ENCODE results near the gene INO80C.

Gene INO80C

GRCh38 chr18:35485852-35486251, 11.9 kb downstream of the INO80C start:
- no peak for DNase-seq

DNA sequence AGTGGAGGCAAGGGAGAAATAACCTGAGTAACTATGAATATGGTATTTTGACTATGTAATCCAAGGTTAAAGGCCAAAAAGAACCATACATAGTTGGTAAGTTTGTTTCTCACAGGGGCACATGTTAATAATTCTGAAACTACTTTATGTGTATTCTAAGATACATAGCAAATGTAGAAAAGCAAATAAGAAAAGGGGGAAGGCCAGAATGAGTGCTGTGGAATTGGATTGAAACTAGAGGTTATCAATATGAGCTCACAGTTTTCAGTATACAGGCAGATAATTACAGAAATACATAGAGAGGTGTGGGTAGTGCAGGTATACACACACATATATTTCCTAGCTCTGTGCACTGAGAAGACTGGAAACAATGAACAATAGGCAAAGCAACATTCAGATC, 13.7 kb downstream of the INO80C start:
- DNase-seq = no peak

DNA sequence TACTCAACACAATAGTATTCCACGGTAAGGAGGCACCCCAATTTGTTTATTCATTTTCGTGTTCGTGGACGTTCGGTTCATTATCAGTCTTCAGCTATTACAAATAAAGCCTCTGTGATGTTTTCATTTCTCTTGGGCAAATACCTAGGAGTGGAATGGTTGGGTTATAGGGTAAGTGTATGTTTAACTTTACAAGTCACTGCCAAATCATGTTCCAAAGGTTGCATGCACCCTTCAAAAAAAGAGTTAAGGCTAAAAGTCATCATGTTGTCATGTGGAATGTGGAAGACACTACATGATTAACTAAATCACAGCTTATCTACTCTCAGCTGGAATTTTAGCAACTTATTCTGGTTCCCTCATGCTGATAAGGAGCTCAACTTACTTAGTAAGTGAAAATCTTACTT, 15.8 kb downstream of the INO80C start:
- DNase-seq = no peak

DNA sequence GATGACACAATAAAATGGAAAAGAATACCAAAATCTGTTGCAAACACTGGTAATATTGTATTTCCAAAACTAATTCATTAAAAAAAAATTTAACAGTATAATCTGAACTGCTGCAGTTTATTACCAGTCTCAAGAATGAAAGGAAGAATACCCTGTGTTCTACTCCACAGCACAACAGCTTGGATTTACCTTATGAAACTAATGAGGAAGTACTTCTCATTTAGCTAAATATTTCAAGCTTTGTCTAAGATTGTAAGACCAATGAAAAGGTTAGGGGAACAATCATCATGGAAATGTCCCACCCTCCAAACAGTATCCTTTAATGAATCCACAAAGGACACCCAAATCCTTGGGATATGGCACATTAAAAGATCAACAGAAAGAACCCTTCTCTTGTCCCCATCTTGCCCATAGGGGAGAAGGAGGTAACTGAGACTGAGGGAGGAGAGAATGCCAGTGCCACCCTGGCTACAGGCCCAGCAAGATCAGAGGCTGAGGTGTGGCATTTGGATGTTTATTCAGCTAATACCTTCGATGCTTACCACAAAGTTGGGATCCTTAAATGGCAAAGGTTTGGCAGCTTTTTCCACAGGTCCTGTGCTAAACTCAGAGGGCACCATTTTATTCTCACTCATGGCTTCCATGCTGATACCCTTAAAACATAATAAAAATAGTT, 17.7 kb downstream of the INO80C start:
- no peak for DNase-seq

DNA sequence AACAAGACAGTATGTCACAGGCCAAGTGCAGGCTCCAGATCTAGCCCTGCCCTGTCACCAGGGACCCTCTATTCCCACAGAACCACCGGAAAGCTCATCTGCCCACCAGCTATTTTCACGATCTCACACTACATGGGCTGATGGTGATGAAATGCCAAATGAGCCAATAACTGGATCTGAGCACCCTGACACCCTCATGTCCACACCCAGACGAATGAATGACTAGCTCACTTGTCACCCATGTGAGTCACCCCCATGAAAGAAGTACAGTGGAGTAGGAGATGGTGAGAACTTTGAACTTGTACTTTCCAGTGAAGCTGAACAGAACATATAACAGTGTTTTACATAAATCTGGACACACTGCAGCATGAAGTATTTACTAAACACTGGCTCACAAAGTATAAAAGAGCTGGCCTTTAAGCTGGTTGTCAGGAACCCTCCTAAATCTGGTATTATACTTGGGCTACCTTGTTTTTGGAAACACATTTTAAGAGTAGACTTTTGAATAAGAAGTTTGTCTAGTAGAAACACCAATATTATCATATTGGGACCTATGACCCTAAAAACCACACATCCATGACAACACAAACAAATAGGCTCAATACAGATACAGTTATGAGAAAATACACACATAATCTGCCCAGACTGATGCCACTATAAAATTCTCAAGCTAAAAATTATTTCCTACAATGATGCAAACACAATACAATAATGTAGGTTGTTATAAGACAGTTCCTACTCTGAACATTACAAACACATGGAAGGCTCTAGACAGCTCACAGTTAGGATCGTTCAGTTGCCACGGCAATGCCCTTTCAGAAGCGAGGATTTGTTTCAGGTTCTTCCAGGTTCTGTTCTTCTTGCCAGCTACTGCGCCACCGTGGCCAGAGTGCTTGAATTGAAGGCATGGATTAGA, 19.0 kb downstream of the INO80C start:
- DNase-seq = no peak

GRCh38 chr18:35477974-35478373, 19.8 kb downstream of the INO80C start:
- DNase-seq = no peak

GRCh38 chr18:35477497-35477896, 20.3 kb downstream of the INO80C start:
- no peak for DNase-seq

DNA sequence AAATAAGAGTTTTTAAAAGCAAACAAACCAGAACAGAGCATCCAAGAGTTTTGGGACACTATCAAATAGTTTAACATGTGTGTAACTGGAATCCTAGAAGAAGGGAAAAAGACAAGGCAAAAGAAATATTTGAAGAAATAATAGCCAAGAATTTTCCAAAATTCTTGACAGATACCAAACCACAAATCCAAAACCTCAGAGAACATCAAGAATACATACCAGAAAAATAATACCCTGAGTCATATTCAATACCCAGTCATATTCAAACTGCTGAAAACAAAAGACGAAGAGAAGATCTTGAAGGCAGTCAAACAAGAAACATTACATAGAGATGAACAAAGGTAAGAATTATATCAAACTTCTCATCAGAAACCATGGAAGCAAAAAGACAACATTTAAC, 22.9 kb downstream of the INO80C start:
- DNase-seq = no peak

- no peak for DNase-seq
These were observed 24.2 kb downstream of the INO80C start for GRCh38 chr18:35473562-35473961.

DNA sequence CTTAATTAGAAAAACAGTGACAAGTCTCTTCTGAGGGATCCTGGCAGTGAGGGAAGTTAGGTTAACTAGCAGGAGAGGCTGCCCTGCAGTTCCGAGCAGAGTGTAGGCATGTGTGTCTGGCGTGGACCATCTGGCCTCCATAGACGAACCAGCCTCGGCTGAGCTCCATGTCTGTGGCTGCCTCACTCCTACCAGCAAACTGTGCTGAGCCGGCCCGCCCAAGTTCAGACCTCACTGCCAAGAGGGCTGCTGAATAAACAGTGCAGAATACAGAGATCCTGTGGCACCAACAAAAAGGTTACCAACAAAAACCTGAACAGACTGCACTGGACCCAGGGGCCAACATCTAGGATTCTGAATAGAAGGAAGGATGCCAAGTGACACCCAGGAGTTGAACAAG, 27.3 kb downstream of the INO80C start:
- DNase-seq = no peak

- DNase-seq = no peak
These were observed 28.0 kb downstream of the INO80C start for GRCh38 chr18:35469725-35470124.

DNA sequence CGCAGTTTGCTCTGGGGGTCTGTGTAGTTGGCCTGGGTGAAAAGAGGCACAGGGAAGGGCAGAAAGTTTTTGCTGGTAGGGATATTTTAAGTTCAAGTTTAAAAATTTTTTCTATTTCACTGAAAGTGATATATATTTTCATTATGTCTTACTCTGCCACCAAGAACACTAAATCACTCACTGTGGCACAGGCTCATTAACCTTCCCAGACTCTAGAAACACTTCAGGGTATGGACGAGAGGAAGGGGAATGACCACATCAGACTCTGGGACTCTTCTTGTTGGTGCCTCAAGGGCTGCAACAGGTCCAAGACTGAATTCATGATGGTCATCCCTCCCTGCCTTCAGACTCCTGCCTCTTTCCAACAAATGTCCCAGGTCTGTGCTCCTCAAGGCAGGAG, 29.0 kb downstream of the INO80C start:
- no peak for DNase-seq

DNA sequence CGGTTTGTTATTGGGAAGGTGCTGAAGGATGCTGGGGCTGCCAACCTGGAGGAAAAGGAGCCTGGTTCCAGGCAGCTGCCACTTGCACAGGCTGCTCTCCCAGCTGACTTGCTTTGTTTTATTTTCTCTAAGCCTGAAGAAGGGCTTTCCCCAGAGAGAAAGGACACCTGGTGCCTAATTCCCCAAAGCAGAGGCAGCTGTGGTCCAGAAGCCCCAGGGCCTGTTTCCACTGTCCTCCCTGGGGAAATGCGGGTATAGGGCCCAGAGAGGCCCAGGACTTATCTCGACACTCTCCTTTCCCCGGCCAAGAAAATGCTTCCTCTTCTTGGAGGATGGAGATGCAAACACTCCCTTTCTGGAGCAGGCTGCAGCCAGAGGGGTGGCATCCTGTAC, 30.1 kb downstream of the INO80C start:
- no peak for DNase-seq

- DNase-seq = no peak
These were observed 30.7 kb downstream of the INO80C start for GRCh38 chr18:35466815-35467623.

GRCh38 chr18:35466334-35466733, 31.4 kb downstream of the INO80C start:
- no peak for DNase-seq

DNA sequence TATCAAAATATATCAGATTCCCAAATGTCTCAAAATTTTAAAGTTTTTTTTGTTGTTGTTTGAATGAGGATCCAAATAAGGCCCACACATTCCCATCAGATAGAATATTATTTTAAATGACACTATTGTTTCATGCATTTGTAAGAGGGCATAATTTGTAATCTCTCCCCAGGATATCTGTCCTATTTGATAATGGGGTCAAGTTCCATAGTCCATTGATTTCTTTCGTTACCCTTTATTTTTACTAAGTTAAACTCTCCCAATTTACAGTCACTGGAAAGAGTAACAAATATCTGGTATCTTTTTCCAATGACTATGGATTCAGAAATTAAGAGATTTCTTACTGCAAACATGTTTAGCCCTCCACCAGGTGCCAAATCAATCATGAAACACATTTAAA, 32.4 kb downstream of the INO80C start:
- no peak for DNase-seq

GRCh38 chr18:35464831-35465279, 32.9 kb downstream of the INO80C start:
- DNase-seq = no peak

- DNase-seq = no peak
These were observed 33.9 kb downstream of the INO80C start for GRCh38 chr18:35463827-35464226.

DNA sequence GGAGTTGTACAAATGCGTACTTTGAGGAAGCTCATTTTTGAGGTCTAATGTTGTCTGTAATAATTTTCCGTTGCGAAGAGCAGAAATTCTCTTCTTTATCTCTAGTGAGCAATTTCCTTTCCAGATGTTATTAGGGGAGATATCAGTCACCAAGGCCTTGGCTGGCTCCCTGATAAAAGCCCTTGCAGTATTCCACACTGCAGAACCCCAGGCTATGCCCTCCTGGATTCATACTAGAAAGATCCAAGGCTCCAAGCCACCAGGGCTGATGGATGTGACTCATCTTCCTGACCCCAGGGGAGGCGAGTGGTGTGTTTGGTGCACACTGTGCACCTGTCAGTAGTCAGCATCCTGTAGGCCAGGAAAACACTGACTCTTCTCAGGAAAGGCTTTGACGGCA, 34.7 kb downstream of the INO80C start:
- DNase-seq = no peak

DNA sequence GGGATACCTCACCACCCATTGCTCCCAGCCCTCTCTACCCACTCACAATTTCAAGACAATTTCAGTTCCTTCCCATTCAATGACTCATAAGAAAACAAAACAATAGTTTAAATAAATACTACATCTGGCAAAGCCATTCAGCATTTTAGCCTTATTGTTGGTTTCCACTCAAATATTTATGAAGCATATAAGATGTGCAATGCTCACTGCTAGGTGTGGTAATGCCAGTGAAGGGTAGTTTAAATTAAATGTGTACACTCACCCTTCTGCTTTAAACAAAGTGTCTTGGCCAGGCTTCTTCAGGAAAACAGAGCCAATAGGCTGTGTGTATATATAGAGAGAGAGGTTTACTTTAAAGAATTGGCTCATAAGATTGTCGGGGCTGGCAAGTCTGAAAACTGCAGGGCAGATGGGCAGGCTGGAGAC, 37.0 kb downstream of the INO80C start:
- DNase-seq = no peak

DNA sequence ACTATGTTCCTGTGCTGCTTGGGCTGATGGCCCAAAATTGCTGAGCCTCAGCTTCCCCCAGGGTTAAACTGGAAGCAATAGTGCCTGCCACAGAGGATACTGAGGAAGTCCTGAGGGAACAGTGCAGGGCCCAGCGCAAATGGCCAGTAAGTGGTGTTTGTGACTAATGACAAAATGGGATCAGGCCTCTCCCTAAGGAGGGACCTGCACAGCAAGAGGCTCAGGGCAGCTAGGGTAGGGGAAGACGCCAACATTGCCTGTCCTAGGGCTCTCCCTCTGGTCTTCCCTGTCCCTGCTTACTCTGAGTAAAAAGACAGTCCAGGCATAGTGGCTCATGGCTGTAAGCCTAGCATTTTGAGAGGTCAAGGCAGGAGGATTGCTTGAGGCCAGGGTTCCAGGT, 37.8 kb downstream of the INO80C start:
- no peak for DNase-seq

GRCh38 chr18:35458677-35459441, 38.9 kb downstream of the INO80C start:
- no peak for DNase-seq

DNA sequence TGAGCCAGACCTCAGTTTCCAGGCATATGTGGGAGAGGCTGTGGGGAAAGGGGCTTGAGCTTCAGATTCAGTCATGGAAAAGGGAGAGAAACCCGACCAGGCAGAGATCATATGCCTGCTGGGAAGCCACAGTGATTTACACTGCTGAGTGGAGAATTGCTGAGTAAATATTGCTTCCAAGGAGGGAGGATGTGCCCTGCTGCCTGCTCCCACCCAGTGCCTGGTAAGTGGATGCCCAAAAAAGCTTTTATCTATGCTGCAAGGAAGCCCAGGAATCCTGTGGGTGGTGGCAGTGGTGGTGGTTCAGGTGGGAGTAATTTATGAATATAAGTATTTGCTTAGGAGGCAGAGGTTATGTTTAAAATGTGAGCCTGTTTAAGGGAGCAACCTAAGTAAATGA, 39.5 kb downstream of the INO80C start:
- no peak for DNase-seq

Measured in NCI-H2029 treated with DMSO at 0.1 percent for 48 hours (cell line).